Fibroblast of lung (primary cell): ENCODE measurements around the gene NSDHL. TPM values are rescaled to one million over a fixed set of nuclear protein-coding genes. Genes with fewer than 3 reads are reported as not detected.

Source experiments
- DNase-seq, 2 donors: peaks; one replicate each; pipeline versions ENCODE4 v3.0.0 to v3.0.0-alpha.2; 2010; ENCODE audit warnings: low read depth in 2 of 2
- H2AFZ ChIP-seq: 2 replicates; pipeline ENCODE4 v1.5.1; 2012; ENCODE audit warnings: low read length, control low read depth, inconsistent platforms
- H3K27ac ChIP-seq: 2 replicates; pipeline ENCODE4 v1.5.1; 2011; ENCODE audit warnings: low read length, control low read depth; ENCODE audit not compliant: insufficient read depth
- H3K27me3 ChIP-seq: 2 replicates; pipeline ENCODE4 v1.5.1; 2011; ENCODE audit warnings: mild to moderate bottlenecking, low read length; ENCODE audit not compliant: control insufficient read depth, insufficient read depth
- H3K36me3 ChIP-seq: 2 replicates; pipeline ENCODE4 v1.5.1; 2011; ENCODE audit warnings: low read length; ENCODE audit not compliant: control insufficient read depth, insufficient read depth
- H3K4me1 ChIP-seq: 2 replicates; pipeline ENCODE4 v1.5.1; 2011; ENCODE audit warnings: low read length; ENCODE audit not compliant: control insufficient read depth, insufficient read depth; ENCODE audit errors: extremely low read depth
- H3K4me2 ChIP-seq: 2 replicates; pipeline ENCODE4 v1.5.1; 2011; ENCODE audit warnings: low read length, control low read depth; ENCODE audit not compliant: insufficient read depth; ENCODE audit errors: extremely low read depth
- H3K4me3 ChIP-seq, 4 experiments: fragments of 200-600 bp in 1 of 4; sonication (generic) in 1 of 4; replicated peaks in 1 of 4; 2 replicates each; pipeline ENCODE4 v1.5.1; 2011 to 2016; ENCODE audit warnings: low read length in 4 of 4, low read depth in 3 of 4, mild to moderate bottlenecking in 3 of 4, control low read depth in 2 of 4, inconsistent platforms in 1 of 4, mixed read lengths in 1 of 4; ENCODE audit not compliant: insufficient read depth in 1 of 4; ENCODE audit errors: control extremely low read depth in 1 of 4
- H3K79me2 ChIP-seq: 2 replicates; pipeline ENCODE4 v1.5.1; 2012; ENCODE audit warnings: mild to moderate bottlenecking, low read length, inconsistent platforms; ENCODE audit not compliant: control insufficient read depth, insufficient read depth
- H3K9ac ChIP-seq: 2 replicates; pipeline ENCODE4 v1.5.1; 2011; ENCODE audit warnings: mild to moderate bottlenecking, low read length, control low read depth; ENCODE audit not compliant: insufficient read depth
- H3K9me3 ChIP-seq: 2 replicates; pipeline ENCODE4 v1.5.1; 2012; ENCODE audit warnings: low read depth, low read length; ENCODE audit not compliant: control insufficient read depth, insufficient read depth
- H4K20me1 ChIP-seq: 2 replicates; pipeline ENCODE4 v1.5.1; 2011; ENCODE audit warnings: low read length; ENCODE audit not compliant: control insufficient read depth, insufficient read depth; ENCODE audit errors: extremely low read depth
- CTCF ChIP-seq, 2 donors: IDR thresholded peaks in 1 of 2; conservative IDR thresholded peaks in 1 of 2; 1 replicate in 1 of 2; 2 replicates in 1 of 2; pipeline ENCODE4 v1.5.1; 2011 to 2012; ENCODE audit warnings: low read length in 2 of 2, control low read depth in 1 of 2, inconsistent platforms in 1 of 2, low read depth in 1 of 2, mild to moderate bottlenecking in 1 of 2
- EZH2 ChIP-seq: IDR thresholded peaks from 2 replicates; pipeline ENCODE4 v1.5.1; 2012; ENCODE audit warnings: low read length, control low read depth, mild to moderate bottlenecking; ENCODE audit errors: missing control alignments
- polyA plus RNA-seq, 2 donors: library from polyadenylated mRNA; depleted of rRNA in 1 of 2; stranded (reverse) in 1 of 2; unstranded in 1 of 2; fragments of >200 nt; gene quantifications; 2 replicates each; pipeline ENCODE4 v1.2.1, GENCODE V29; 2011 to 2012; ENCODE audit warnings: missing spikeins in 1 of 2
- total RNA-seq: library from RNA; depleted of rRNA; stranded (reverse); fragments of >200 nt; gene quantifications from 2 replicates; pipeline ENCODE4 v1.2.1, GENCODE V29; 2014

Gene NSDHL
- total and polyA plus RNA-seq, 2 donors (not counting 1 experiment from before 2014, with no cell fraction given), result 32.2 to 43.5 TPM

GRCh38 chrX:152806035-152806434, 24.8 kb upstream of the NSDHL start:
- no peak overlapping the region for H3K27ac ChIP-seq
- TF ChIP-seq EZH2, result no peak

GRCh38 chrX:152810403-152810802, 20.5 kb upstream of the NSDHL start:
- Histone ChIP-seq H3K27me3 (no peaks in the 10 kb centered on the region), H3K9me3 (no peaks in the 10 kb centered on the region), H3K9ac (no peak overlapping the region), H3K79me2 (no peaks in the 10 kb centered on the region), H3K4me1 (no peaks in the 10 kb centered on the region), H3K27ac (no peak overlapping the region), H4K20me1 (no peaks in the 10 kb centered on the region), H3K4me3 (no peak overlapping the region), H2AFZ (no peak overlapping the region), H3K4me2 (no peak overlapping the region), H3K36me3 (no peaks in the 10 kb centered on the region)
- no peak for DNase-seq
- TF ChIP-seq CTCF (conservative IDR thresholded peaks at IDR 0.05 in 1 of 2, IDR thresholded peaks at IDR 0.05 in 1 of 2; ENCODE audit: low read depth in 1 of 2, low read length in 2 of 2) (no peak), EZH2 (no peak)

More at GRCh38 chrX:152806035-152806434, 24.8 kb upstream of the NSDHL start:
- no peak for DNase-seq
- H3K4me2 ChIP-seq, result no peak overlapping the region
- H3K4me3 ChIP-seq, result no peak overlapping the region
- no peak overlapping the region for H2AFZ ChIP-seq
- H3K27me3 ChIP-seq, result no peaks in the 10 kb centered on the region
- no peaks in the 10 kb centered on the region for H3K4me1 ChIP-seq
- no peaks in the 10 kb centered on the region for H3K9me3 ChIP-seq
- H4K20me1 ChIP-seq, result no peaks in the 10 kb centered on the region
- H3K9ac ChIP-seq, result no peak overlapping the region
- H3K36me3 ChIP-seq, result no peaks in the 10 kb centered on the region
- no peaks in the 10 kb centered on the region for H3K79me2 ChIP-seq

- Histone ChIP-seq H4K20me1 (no peaks in the 10 kb centered on the region), H3K4me3 (no peak overlapping the region), H3K27me3 (no peaks in the 10 kb centered on the region), H2AFZ (no peak overlapping the region), H3K79me2 (no peaks in the 10 kb centered on the region), H3K27ac (no peak overlapping the region), H3K4me1 (no peaks in the 10 kb centered on the region), H3K4me2 (no peak overlapping the region), H3K9me3 (no peaks in the 10 kb centered on the region), H3K9ac (no peak overlapping the region), H3K36me3 (no peaks in the 10 kb centered on the region)
- no peak for DNase-seq
- TF ChIP-seq EZH2 (no peak), CTCF (conservative IDR thresholded peaks at IDR 0.05 in 1 of 2, IDR thresholded peaks at IDR 0.05 in 1 of 2; ENCODE audit: low read depth in 1 of 2, low read length in 2 of 2) (no peak)
These were observed 17.7 kb upstream of the NSDHL start for GRCh38 chrX:152813206-152813605.
